ENCODE data around the gene PARS2.

- TF ChIP-seq EZH2phosphoT487 (IDR thresholded peaks at IDR 0.05; ENCODE audit: borderline replicate concordance, low read length) (no peak), EZH2 (IDR thresholded peaks at IDR 0.05; ENCODE audit: low read length, unreplicated experiment) (no peak)
Observed at GRCh38 chr1:54781023-54781723, 16.9 kb upstream of the PARS2 start.

Measured in PC-3 (cell line).